ENCODE results near the gene FOS. TPM values are rescaled to one million over a fixed set of nuclear protein-coding genes. Genes with fewer than 3 reads are reported as not detected.
A peak's percentile ranks its signal among the peaks of the same experiment; 100 is the strongest.
"Not testable (repeated sequence)": the region's sequence is repeated elsewhere in the genome, so short reads cannot be mapped to it uniquely, and the experiment has no call there.

The FOS gene
- 14.2 and 217 TPM in 2 replicates for total RNA-seq (2014; rRNA removed; shearing (Covaris generic))

- peak; percentile 99 for DNase-seq
- Histone ChIP-seq H3K4me3 (ENCODE audit: insufficient read depth, low read depth, low read length) (peak within 1 kb of the TSS; percentile 85), H3K27me3 (ENCODE audit: control insufficient read depth, insufficient read depth, low read length) (peaks cover 15% of the 10 kb centered on the region)
Measured at GRCh38 chr14:75278422-75279152, at the start of gene FOS. TSS of gene FOS (plus strand) at chr14:75278828. CDS start at chr14:75278983, 155 bp downstream.

GRCh38 chr14:75229661-75230139 lies 48.9 kb upstream of the FOS start:
- H3K27me3 ChIP-seq (ENCODE audit: control insufficient read depth, insufficient read depth, low read length), result no peaks in the 10 kb centered on the region
- DNase-seq, result no peak
- no peaks in the 10 kb centered on the region for H3K36me3 ChIP-seq (replicated peaks; ENCODE audit: control insufficient read depth, insufficient read depth, low read length)
- H3K4me3 ChIP-seq (ENCODE audit: insufficient read depth, low read depth, low read length), result no peak overlapping the region

More at GRCh38 chr14:75278422-75279152, at the start of gene FOS:
- H3K36me3 ChIP-seq (replicated peaks; ENCODE audit: control insufficient read depth, insufficient read depth, low read length), result peaks cover 1% of the 10 kb centered on the region; the same call in 1 of the 2 replicates

- Histone ChIP-seq H3K4me3 (ENCODE audit: insufficient read depth, low read depth, low read length) (no peak overlapping the region), H3K27me3 (ENCODE audit: control insufficient read depth, insufficient read depth, low read length) (no peaks in the 10 kb centered on the region), H3K36me3 (replicated peaks; ENCODE audit: control insufficient read depth, insufficient read depth, low read length) (no peaks in the 10 kb centered on the region)
- DNase-seq, result no peak
Measured at GRCh38 chr14:75230140-75230792, 48.4 kb upstream of the FOS start.

- no peak for DNase-seq
- H3K27me3 ChIP-seq (ENCODE audit: control insufficient read depth, insufficient read depth, low read length), result no peaks in the 10 kb centered on the region
- no peak overlapping the region for H3K4me3 ChIP-seq (ENCODE audit: insufficient read depth, low read depth, low read length)
- no peaks in the 10 kb centered on the region for H3K36me3 ChIP-seq (replicated peaks; ENCODE audit: control insufficient read depth, insufficient read depth, low read length)
Measured at GRCh38 chr14:75231320-75231719, 47.3 kb upstream of the FOS start.

- Histone ChIP-seq H3K4me3 (ENCODE audit: insufficient read depth, low read depth, low read length) (no peak overlapping the region), H3K27me3 (ENCODE audit: control insufficient read depth, insufficient read depth, low read length) (no peaks in the 10 kb centered on the region), H3K36me3 (replicated peaks; ENCODE audit: control insufficient read depth, insufficient read depth, low read length) (no peaks in the 10 kb centered on the region)
- no peak for DNase-seq
Measured at GRCh38 chr14:75232191-75232590, 46.4 kb upstream of the FOS start.

GRCh38 chr14:75232597-75232996 lies 46.0 kb upstream of the FOS start:
- Histone ChIP-seq H3K27me3 (ENCODE audit: control insufficient read depth, insufficient read depth, low read length) (no peaks in the 10 kb centered on the region), H3K4me3 (ENCODE audit: insufficient read depth, low read depth, low read length) (no peak overlapping the region), H3K36me3 (replicated peaks; ENCODE audit: control insufficient read depth, insufficient read depth, low read length) (no peaks in the 10 kb centered on the region)
- no peak for DNase-seq

- Histone ChIP-seq H3K27me3 (ENCODE audit: control insufficient read depth, insufficient read depth, low read length) (no peaks in the 10 kb centered on the region), H3K4me3 (ENCODE audit: insufficient read depth, low read depth, low read length) (no peak overlapping the region), H3K36me3 (replicated peaks; ENCODE audit: control insufficient read depth, insufficient read depth, low read length) (no peaks in the 10 kb centered on the region)
- DNase-seq, result no peak
Measured at GRCh38 chr14:75234173-75235115, 44.2 kb upstream of the FOS start.

- H3K36me3 ChIP-seq (replicated peaks; ENCODE audit: control insufficient read depth, insufficient read depth, low read length); H3K4me3 ChIP-seq (ENCODE audit: insufficient read depth, low read depth, low read length); H3K27me3 ChIP-seq (ENCODE audit: control insufficient read depth, insufficient read depth, low read length); DNase-seq: not testable (repeated sequence)
Measured at GRCh38 chr14:75235198-75235597, 43.4 kb upstream of the FOS start.

- no peaks in the 10 kb centered on the region for H3K27me3 ChIP-seq (ENCODE audit: control insufficient read depth, insufficient read depth, low read length)
- H3K36me3 ChIP-seq (replicated peaks; ENCODE audit: control insufficient read depth, insufficient read depth, low read length), result no peaks in the 10 kb centered on the region
- DNase-seq, result no peak
- no peak overlapping the region for H3K4me3 ChIP-seq (ENCODE audit: insufficient read depth, low read depth, low read length)
Measured at GRCh38 chr14:75236467-75236866, 42.2 kb upstream of the FOS start.

- Histone ChIP-seq H3K27me3 (ENCODE audit: control insufficient read depth, insufficient read depth, low read length) (no peaks in the 10 kb centered on the region), H3K4me3 (ENCODE audit: insufficient read depth, low read depth, low read length) (no peak overlapping the region), H3K36me3 (replicated peaks; ENCODE audit: control insufficient read depth, insufficient read depth, low read length) (no peaks in the 10 kb centered on the region)
- no peak for DNase-seq
Measured at GRCh38 chr14:75236901-75237419, 41.7 kb upstream of the FOS start.

GRCh38 chr14:75238756-75239455 lies 39.7 kb upstream of the FOS start:
- no peaks in the 10 kb centered on the region for H3K27me3 ChIP-seq (ENCODE audit: control insufficient read depth, insufficient read depth, low read length)
- no peak overlapping the region for H3K4me3 ChIP-seq (ENCODE audit: insufficient read depth, low read depth, low read length)
- no peaks in the 10 kb centered on the region for H3K36me3 ChIP-seq (replicated peaks; ENCODE audit: control insufficient read depth, insufficient read depth, low read length)
- DNase-seq, result no peak

GRCh38 chr14:75240781-75241180 lies 37.8 kb upstream of the FOS start:
- Histone ChIP-seq H3K27me3 (ENCODE audit: control insufficient read depth, insufficient read depth, low read length) (no peaks in the 10 kb centered on the region), H3K36me3 (replicated peaks; ENCODE audit: control insufficient read depth, insufficient read depth, low read length) (no peaks in the 10 kb centered on the region), H3K4me3 (ENCODE audit: insufficient read depth, low read depth, low read length) (no peak overlapping the region)
- DNase-seq, result no peak

- Histone ChIP-seq H3K27me3 (ENCODE audit: control insufficient read depth, insufficient read depth, low read length) (no peaks in the 10 kb centered on the region), H3K36me3 (replicated peaks; ENCODE audit: control insufficient read depth, insufficient read depth, low read length) (no peaks in the 10 kb centered on the region), H3K4me3 (ENCODE audit: insufficient read depth, low read depth, low read length) (no peak overlapping the region)
- DNase-seq, result peak; percentile 32
Measured at GRCh38 chr14:75242546-75243273, 35.9 kb upstream of the FOS start.
